DMS 273 (cell line): ENCODE measurements around the gene OBSCN.
"Not testable (repeated sequence)": the region's sequence is repeated elsewhere in the genome, so short reads cannot be mapped to it uniquely, and the experiment has no call there.

Experiments
- DNase-seq: peaks from one replicate; lab custom pipeline; 2025; ENCODE audit not compliant: unreplicated experiment; lab: John Stamatoyannopoulos, UW

Gene OBSCN

GRCh38 chr1:228226141-228226874 lies 18.5 kb downstream of the OBSCN start:
- no peak for DNase-seq

GRCh38 chr1:228226956-228227791 lies 19.3 kb downstream of the OBSCN start:
- DNase-seq = no peak

GRCh38 chr1:228228147-228228546 lies 20.3 kb downstream of the OBSCN start:
- DNase-seq = not testable (repeated sequence)

- DNase-seq = no peak
Observed at GRCh38 chr1:228228601-228229074, 20.8 kb downstream of the OBSCN start.

DNA sequence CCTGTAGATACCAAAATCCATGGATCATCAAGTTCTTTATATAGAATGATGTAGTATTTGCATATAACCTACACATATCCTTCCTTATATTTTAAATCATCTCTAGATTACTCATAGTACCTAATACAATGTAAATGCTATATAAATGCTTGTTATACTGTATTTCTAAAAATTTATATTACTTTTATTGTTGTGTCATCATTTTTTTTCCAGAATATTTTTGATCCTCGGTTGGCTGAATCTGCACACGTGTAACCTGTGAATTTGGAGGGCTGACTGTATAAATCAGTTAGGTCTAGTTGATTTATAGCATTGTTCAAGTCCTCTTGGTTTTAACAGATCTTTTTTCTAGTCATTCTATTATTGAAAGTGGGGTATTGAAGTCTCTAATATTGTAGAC lies 23.3 kb downstream of the OBSCN start:
- no peak for DNase-seq

GRCh38 chr1:228233136-228233535 lies 25.3 kb downstream of the OBSCN start:
- DNase-seq = no peak

GRCh38 chr1:228234921-228235320 lies 27.1 kb downstream of the OBSCN start:
- no peak for DNase-seq

DNA sequence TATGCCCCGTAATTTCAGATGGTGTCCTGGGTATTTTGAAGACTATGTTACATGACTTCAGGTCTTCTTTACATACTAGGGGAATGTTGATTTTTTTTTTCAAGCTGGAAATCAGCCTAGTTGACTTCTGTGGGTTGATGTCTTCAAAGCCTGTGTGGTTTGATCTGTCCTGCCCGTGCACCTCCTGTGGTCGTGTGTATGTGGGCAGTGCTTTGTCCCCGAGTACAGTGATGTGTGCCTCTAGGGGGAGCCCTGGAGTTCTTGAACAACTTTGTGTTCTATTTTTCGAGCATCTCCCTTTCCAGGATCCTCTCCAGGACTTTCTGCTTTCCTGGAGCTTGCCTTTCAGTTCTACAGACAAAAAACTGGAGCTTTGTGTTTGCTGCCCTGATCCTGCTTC lies 28.9 kb downstream of the OBSCN start:
- peak; percentile 61 for DNase-seq

- no peak for DNase-seq
Observed at GRCh38 chr1:228238007-228238406, 30.2 kb downstream of the OBSCN start.

GRCh38 chr1:228238461-228238860 lies 30.6 kb downstream of the OBSCN start:
- DNase-seq = no peak

GRCh38 chr1:228240411-228241240 lies 32.8 kb downstream of the OBSCN start:
- DNase-seq = no peak

DNA sequence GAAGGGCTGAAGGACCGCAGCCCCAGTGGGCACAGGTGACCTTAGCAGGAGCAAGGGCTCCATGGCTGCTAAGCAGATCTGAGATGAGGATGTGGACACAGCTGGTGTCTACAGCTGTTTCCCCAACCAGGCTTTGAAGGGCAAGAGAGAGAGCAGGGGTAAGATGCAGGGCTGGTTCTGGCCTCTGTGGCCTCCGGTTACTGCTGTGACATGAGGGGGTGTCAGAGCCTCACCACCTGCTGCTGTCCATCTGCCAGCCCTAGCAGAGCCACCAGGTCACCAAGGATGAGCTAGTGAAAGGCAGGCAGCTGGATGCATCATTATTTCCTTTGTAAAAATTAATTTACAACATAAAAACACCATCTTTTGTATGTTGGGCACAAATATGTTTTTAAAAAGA lies 33.4 kb downstream of the OBSCN start:
- peak; percentile 21 for DNase-seq

DNA sequence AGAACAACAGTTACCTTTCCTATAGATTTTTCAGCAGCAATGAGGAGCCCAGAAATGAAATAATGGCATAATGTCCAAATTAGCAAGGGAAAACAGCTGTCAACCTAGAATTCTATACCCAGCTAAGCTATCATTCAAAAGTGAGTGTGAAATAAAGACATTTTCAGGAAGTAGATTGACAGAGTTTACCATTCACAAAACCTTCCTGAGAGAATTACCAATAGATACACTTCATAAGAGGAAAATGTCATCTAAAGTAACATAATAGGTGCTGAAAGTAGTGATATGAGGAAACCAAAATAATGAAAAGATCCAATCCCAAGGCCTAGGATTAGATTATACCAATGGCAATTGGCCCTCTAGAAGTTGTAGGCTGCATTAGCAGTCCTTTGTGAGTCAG lies 34.6 kb downstream of the OBSCN start:
- DNase-seq = no peak

- DNase-seq = no peak
Observed at GRCh38 chr1:228243093-228243492, 35.2 kb downstream of the OBSCN start.

- not testable (repeated sequence) for DNase-seq
Observed at GRCh38 chr1:228243989-228244388, 36.1 kb downstream of the OBSCN start.

GRCh38 chr1:228245111-228245510 lies 37.3 kb downstream of the OBSCN start:
- no peak for DNase-seq

DNA sequence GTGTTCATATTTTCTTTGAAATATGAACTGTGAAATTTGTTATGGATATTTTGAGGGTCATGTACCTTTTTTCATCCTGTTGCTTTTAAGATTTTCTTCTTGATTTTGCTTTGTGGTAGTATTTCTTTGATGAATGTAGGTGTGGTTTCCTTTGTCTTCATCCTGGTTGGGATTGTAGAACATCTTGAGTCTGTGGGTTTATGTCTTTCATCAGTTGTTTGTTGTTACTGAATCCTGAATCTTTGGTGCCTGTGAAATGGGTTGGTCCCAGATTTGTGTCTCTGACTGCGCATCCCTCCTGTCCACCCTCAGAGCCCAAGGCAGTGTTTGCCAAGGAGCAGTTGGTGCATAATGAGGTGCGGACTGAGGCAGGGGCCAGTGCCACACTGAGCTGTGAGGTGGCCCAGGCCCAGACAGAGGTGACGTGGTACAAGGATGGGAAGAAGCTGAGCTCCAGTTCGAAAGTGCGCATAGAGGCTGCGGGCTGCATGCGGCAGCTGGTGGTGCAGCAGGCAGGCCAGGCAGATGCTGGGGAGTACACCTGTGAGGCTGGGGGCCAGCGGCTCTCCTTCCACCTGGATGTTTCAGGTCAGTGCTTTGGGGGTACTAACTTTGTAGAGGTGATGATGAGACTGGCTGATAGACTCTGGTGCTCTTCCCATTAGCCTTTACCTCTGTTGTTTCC lies 38.5 kb downstream of the OBSCN start:
- no peak for DNase-seq

DNA sequence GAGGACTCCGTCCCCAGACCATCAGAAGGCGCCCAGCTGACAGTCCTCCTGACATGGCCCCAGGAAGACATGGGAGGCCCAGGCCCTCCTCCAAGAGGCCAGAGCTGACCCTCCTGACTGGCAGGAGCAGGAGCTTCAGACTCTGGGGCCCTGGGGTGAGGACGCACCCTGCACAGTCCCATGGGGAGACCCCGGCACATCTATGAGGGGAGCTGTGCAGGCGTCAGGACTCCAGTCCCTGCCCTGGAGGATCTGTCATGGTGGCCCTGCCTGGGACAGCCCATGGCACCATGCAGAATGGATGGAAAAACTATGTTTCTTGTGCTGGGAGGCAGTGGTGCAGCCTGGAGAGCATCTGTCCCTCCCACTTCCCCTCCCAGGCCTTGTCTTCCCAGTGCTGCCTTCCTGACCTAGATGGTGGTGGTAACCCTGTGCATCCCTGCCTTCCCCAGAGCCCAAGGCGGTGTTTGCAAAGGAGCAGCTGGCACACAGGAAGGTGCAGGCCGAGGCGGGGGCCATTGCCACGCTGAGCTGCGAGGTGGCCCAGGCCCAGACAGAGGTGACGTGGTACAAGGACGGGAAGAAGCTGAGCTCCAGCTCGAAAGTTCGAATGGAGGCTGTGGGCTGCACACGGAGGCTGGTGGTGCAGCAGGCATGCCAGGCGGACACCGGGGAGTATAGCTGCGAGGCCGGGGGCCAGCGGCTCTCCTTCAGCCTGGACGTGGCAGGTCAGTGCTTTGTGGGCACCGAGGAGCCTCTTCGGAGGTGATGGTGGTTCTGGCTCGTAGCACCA lies 41.9 kb downstream of the OBSCN start:
- DNase-seq = no peak

DNA sequence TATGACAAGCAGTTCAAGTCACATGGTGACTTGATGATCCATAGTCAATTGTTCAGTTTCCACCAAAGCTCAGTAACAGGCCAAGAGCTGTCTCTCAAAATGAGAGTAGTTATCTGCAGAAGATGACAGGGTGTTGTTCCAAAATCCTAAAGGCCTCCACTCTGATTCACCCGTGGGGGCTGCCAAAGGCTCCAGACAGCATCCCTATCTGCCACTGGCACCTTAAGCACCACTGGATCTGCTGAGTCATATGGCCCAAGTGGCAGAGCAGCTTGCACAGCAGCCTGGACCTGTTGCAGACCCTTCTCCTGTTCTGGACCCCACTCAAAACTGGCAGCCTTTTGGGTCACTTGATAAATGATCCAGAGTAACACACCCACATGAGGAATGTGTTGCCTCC lies 44.6 kb downstream of the OBSCN start:
- DNase-seq = not testable (repeated sequence)
